HEK293 (cell line): ENCODE results near the gene FHIT.

Experiments
- CTCF ChIA-PET: fragments of 350-600 bp; formaldehyde crosslinking; extraction: SDS; loops from one replicate; lab custom pipeline; 2021; ENCODE audit warnings: antibody characterized with exemption; lab: Yijun Ruan, JAX
- POLR2A ChIA-PET: fragments of 300-600 bp; formaldehyde crosslinking; extraction: SDS; loops from one replicate; lab custom pipeline; 2020; ENCODE audit warnings: antibody characterized with exemption, inconsistent platforms; lab: Yijun Ruan, JAX
- H3K27ac ChIP-seq: fragments of 200-500 bp; sonication (Bioruptor generic); 2 replicates; pipeline ENCODE4 v1.5.1; 2014; ENCODE audit warnings: low read depth, low read length, control low read depth, inconsistent platforms; ENCODE audit errors: extremely low read depth
- H3K36me3 ChIP-seq, 2 experiments: fragments of 200-500 bp in 1 of 2; sonication (Bioruptor generic) in 1 of 2; 1 replicate in 1 of 2; 2 replicates in 1 of 2; pipeline ENCODE4 v1.5.1; 2014 to 2017; ENCODE audit warnings: inconsistent platforms in 2 of 2, low read length in 2 of 2; ENCODE audit not compliant: control insufficient read depth in 2 of 2, insufficient read depth in 1 of 2
- H3K4me1 ChIP-seq: fragments of 200-500 bp; sonication (Bioruptor generic); 2 replicates; pipeline ENCODE4 v1.5.1; 2014; ENCODE audit warnings: mild to moderate bottlenecking, low read length, inconsistent platforms; ENCODE audit not compliant: control insufficient read depth, insufficient read depth
- H3K4me3 ChIP-seq: 2 replicates; pipeline ENCODE4 v1.5.1; 2011; ENCODE audit warnings: low read depth, mild to moderate bottlenecking, control low read depth, low read length, moderate library complexity
- H3K9me3 ChIP-seq: fragments of 200-500 bp; sonication (Bioruptor generic); 2 replicates; pipeline ENCODE4 v1.5.1; 2014; ENCODE audit warnings: low read depth, low read length, inconsistent platforms; ENCODE audit not compliant: control insufficient read depth, insufficient read depth
- CTCF ChIP-seq: fragments of 450-650 bp; formaldehyde crosslinking; IDR thresholded peaks from 2 replicates; pipeline ENCODE4 v1.5.1; 2016; ENCODE audit warnings: missing biosample characterization, missing genetic modification characterization
- GLI4 ChIP-seq: fragments of 450-650 bp; formaldehyde crosslinking; IDR thresholded peaks from 2 replicates; pipeline ENCODE4 v1.5.1; 2016; ENCODE audit warnings: missing biosample characterization, missing genetic modification characterization
- KLF1 ChIP-seq: fragments of 450-650 bp; formaldehyde crosslinking; IDR thresholded peaks from 2 replicates; pipeline ENCODE4 v1.5.1; 2016; ENCODE audit warnings: missing biosample characterization, missing genetic modification characterization
- KLF9 ChIP-seq: fragments of 450-650 bp; formaldehyde crosslinking; IDR thresholded peaks from 2 replicates; pipeline ENCODE4 v1.5.1; 2016; ENCODE audit warnings: missing biosample characterization, missing genetic modification characterization, low read depth
- PRDM1 ChIP-seq: fragments of 450-650 bp; formaldehyde crosslinking; IDR thresholded peaks from 2 replicates; pipeline ENCODE4; 2016; ENCODE audit warnings: missing biosample characterization, missing genetic modification characterization
- SETDB1 ChIP-seq: IDR thresholded peaks from one replicate; pipeline ENCODE4 v1.6.1; 2017; ENCODE audit warnings: mild to moderate bottlenecking, low read length, moderate library complexity, mixed read lengths; ENCODE audit not compliant: insufficient read length
- SP7 ChIP-seq: fragments of 450-650 bp; formaldehyde crosslinking; IDR thresholded peaks from 2 replicates; pipeline ENCODE4 v1.5.1; 2016; ENCODE audit warnings: missing biosample characterization, missing genetic modification characterization
- WT1 ChIP-seq: fragments of 450-650 bp; formaldehyde crosslinking; IDR thresholded peaks from 2 replicates; pipeline ENCODE4 v1.5.1; 2016; ENCODE audit warnings: missing biosample characterization, missing genetic modification characterization
- ZEB2 ChIP-seq: fragments of 450-650 bp; formaldehyde crosslinking; IDR thresholded peaks from 2 replicates; pipeline ENCODE4 v1.5.1; 2016; ENCODE audit warnings: missing biosample characterization, missing genetic modification characterization
- ZFP3 ChIP-seq: fragments of 450-650 bp; formaldehyde crosslinking; IDR thresholded peaks from 2 replicates; pipeline ENCODE4 v1.5.1; 2016; ENCODE audit warnings: low read depth, missing biosample characterization, missing genetic modification characterization
- ZNF112 ChIP-seq: fragments of 450-650 bp; formaldehyde crosslinking; IDR thresholded peaks from 2 replicates; pipeline ENCODE4 v1.5.0; 2017; ENCODE audit warnings: missing biosample characterization, missing genetic modification characterization
- ZNF146 ChIP-seq: fragments of 450-650 bp; formaldehyde crosslinking; IDR thresholded peaks from 2 replicates; pipeline ENCODE4 v1.5.1; 2016; ENCODE audit warnings: missing biosample characterization, missing genetic modification characterization
- ZNF155 ChIP-seq: fragments of 450-650 bp; formaldehyde crosslinking; IDR thresholded peaks from 2 replicates; pipeline ENCODE4 v1.5.1; 2016; ENCODE audit warnings: missing biosample characterization, missing genetic modification characterization
- ZNF366 ChIP-seq: fragments of 450-650 bp; formaldehyde crosslinking; conservative IDR thresholded peaks from 2 replicates; pipeline ENCODE4 v1.5.1; 2016; ENCODE audit warnings: missing biosample characterization, missing genetic modification characterization
- ZNF394 ChIP-seq: fragments of 450-650 bp; formaldehyde crosslinking; IDR thresholded peaks from 2 replicates; pipeline ENCODE4 v1.5.1; 2016; ENCODE audit warnings: missing biosample characterization, missing genetic modification characterization, mild to moderate bottlenecking, moderate library complexity, borderline replicate concordance
- ZNF514 ChIP-seq: fragments of 450-650 bp; formaldehyde crosslinking; IDR thresholded peaks from 2 replicates; pipeline ENCODE4 v1.5.1; 2016; ENCODE audit warnings: missing biosample characterization, missing genetic modification characterization
- ZNF623 ChIP-seq: fragments of 450-650 bp; formaldehyde crosslinking; IDR thresholded peaks from 2 replicates; pipeline ENCODE4 v1.5.1; 2016; ENCODE audit warnings: missing biosample characterization, missing genetic modification characterization
- ZNF629 ChIP-seq: fragments of 450-650 bp; formaldehyde crosslinking; IDR thresholded peaks from 2 replicates; pipeline ENCODE4 v1.5.1; 2017; ENCODE audit warnings: missing biosample characterization, missing genetic modification characterization
- ZNF768 ChIP-seq: fragments of 450-650 bp; formaldehyde crosslinking; IDR thresholded peaks from 2 replicates; pipeline ENCODE4 v1.5.1; 2018; ENCODE audit warnings: missing biosample characterization, mild to moderate bottlenecking, missing genetic modification characterization
- ZSCAN30 ChIP-seq: fragments of 450-650 bp; IDR thresholded peaks from 2 replicates; pipeline ENCODE4 v1.5.1; 2018; ENCODE audit warnings: missing biosample characterization, mild to moderate bottlenecking, missing genetic modification characterization, moderate library complexity
- ZSCAN4 ChIP-seq: fragments of 450-650 bp; formaldehyde crosslinking; IDR thresholded peaks from 2 replicates; pipeline ENCODE4 v1.5.1; 2017; ENCODE audit warnings: missing biosample characterization, missing genetic modification characterization

Gene FHIT

GRCh38 chr3:61227799-61228198 lies 23.5 kb downstream of the FHIT start:
- no peak for TF ChIP-seq KLF1
- no peak for TF ChIP-seq ZNF394 (tag by site-specific recombination)
- no peak for TF ChIP-seq KLF9
- TF ChIP-seq SP7, result no peak
- no peak overlapping the region for H3K27ac ChIP-seq
- no peaks in the 10 kb centered on the region for H3K36me3 ChIP-seq
- ChIA-PET POLR2A (no interaction called here), CTCF (no interaction called here)
- H3K4me3 ChIP-seq, result no peak overlapping the region
- no peaks in the 10 kb centered on the region for H3K4me1 ChIP-seq
- no peaks in the 10 kb centered on the region for H3K9me3 ChIP-seq

- Histone ChIP-seq H3K27ac (no peak overlapping the region), H3K9me3 (no peaks in the 10 kb centered on the region), H3K4me1 (no peaks in the 10 kb centered on the region), H3K36me3 (no peaks in the 10 kb centered on the region), H3K4me3 (no peak overlapping the region)
- ChIA-PET POLR2A (no interaction called here), CTCF (no interaction called here)
- TF ChIP-seq KLF1 (no peak), ZEB2 (no peak), ZSCAN30 (tag by site-specific recombination) (no peak), ZNF155 (tag by site-specific recombination) (no peak), ZNF623 (no peak), ZSCAN4 (tag by site-specific recombination) (no peak), PRDM1 (tag by site-specific recombination) (no peak), SETDB1 (no peak), ZFP3 (tag by site-specific recombination) (no peak), WT1 (tag by site-specific recombination) (no peak), GLI4 (tag by site-specific recombination) (no peak), ZNF112 (tag by site-specific recombination) (no peak), ZNF366 (no peak), ZNF514 (tag by site-specific recombination) (no peak), CTCF (tag by site-specific recombination) (no peak), ZNF629 (tag by site-specific recombination) (no peak)
Measured at GRCh38 chr3:61226166-61226686, 25.0 kb downstream of the FHIT start.

GRCh38 chr3:61224823-61225222 lies 26.4 kb downstream of the FHIT start:
- H3K9me3 ChIP-seq, result no peaks in the 10 kb centered on the region
- POLR2A ChIA-PET, result no interaction called here
- no peaks in the 10 kb centered on the region for H3K36me3 ChIP-seq
- no peak overlapping the region for H3K4me3 ChIP-seq
- no peak for TF ChIP-seq ZSCAN30 (tag by site-specific recombination)
- H3K27ac ChIP-seq, result no peak overlapping the region
- CTCF ChIA-PET, result no interaction called here
- no peaks in the 10 kb centered on the region for H3K4me1 ChIP-seq

GRCh38 chr3:61223451-61223850 lies 27.8 kb downstream of the FHIT start:
- no peaks in the 10 kb centered on the region for H3K36me3 ChIP-seq
- H3K27ac ChIP-seq, result no peak overlapping the region
- H3K9me3 ChIP-seq, result no peaks in the 10 kb centered on the region
- ChIA-PET POLR2A (no interaction called here), CTCF (no interaction called here)
- H3K4me1 ChIP-seq, result no peaks in the 10 kb centered on the region
- TF ChIP-seq ZNF146 (no peak), ZNF768 (no peak)
- no peak overlapping the region for H3K4me3 ChIP-seq
